RWPE1 (cell line): ENCODE results near the gene STOML2.

Experiments used
- CTCF ChIA-PET: fragments of 350-600 bp; sonication (Branson Sonifier 250); formaldehyde crosslinking; extraction: SDS; loops from one replicate; lab custom pipeline; 2021; lab: Yijun Ruan, JAX
- POLR2A ChIA-PET: fragments of 400-600 bp; formaldehyde crosslinking; extraction: SDS; loops from one replicate; lab custom pipeline; 2020; ENCODE audit warnings: antibody characterized with exemption; ENCODE audit not compliant: low non-redundant PET; lab: Yijun Ruan, JAX
- DNase-seq: peaks from one replicate; pipeline ENCODE4 v3.0.0; 2012; ENCODE audit warnings: low spot score
- H3K27ac ChIP-seq: fragments of 450-650 bp; 2 replicates; pipeline ENCODE4 v1.5.1; 2017
- TF ChIP-seq, protein P1 (sequence below): fragments of 450-650 bp; conservative IDR thresholded peaks from 2 replicates; pipeline ENCODE4 v1.5.1; 2017; ENCODE audit warnings: low read depth, mild to moderate bottlenecking

Gene STOML2

DNA sequence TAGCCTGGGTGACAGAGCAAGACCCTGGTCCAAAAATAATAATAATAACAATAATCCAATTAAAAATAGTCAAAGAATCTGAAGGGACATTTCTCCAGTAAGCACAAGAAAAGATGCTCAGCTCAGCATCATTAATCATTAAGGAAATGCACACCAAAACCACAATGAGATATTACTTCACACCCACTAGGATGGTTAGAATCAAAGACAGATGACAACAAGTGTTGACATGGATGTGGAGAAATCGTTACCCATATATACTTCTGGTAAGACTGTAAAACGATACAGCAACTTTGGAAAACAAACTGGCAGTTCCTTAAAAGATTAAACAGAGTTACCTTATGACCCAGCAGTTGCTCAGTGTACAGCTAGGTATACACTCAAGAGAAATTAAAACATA lies 17.9 kb downstream of the STOML2 start:
- CTCF ChIA-PET, result no interaction called here
- POLR2A ChIA-PET, result no interaction called here
- H3K27ac ChIP-seq, result no peak overlapping the region
- TF ChIP-seq, protein P1, sequence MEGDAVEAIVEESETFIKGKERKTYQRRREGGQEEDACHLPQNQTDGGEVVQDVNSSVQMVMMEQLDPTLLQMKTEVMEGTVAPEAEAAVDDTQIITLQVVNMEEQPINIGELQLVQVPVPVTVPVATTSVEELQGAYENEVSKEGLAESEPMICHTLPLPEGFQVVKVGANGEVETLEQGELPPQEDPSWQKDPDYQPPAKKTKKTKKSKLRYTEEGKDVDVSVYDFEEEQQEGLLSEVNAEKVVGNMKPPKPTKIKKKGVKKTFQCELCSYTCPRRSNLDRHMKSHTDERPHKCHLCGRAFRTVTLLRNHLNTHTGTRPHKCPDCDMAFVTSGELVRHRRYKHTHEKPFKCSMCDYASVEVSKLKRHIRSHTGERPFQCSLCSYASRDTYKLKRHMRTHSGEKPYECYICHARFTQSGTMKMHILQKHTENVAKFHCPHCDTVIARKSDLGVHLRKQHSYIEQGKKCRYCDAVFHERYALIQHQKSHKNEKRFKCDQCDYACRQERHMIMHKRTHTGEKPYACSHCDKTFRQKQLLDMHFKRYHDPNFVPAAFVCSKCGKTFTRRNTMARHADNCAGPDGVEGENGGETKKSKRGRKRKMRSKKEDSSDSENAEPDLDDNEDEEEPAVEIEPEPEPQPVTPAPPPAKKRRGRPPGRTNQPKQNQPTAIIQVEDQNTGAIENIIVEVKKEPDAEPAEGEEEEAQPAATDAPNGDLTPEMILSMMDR, result no peak
- DNase-seq, result no peak

DNA sequence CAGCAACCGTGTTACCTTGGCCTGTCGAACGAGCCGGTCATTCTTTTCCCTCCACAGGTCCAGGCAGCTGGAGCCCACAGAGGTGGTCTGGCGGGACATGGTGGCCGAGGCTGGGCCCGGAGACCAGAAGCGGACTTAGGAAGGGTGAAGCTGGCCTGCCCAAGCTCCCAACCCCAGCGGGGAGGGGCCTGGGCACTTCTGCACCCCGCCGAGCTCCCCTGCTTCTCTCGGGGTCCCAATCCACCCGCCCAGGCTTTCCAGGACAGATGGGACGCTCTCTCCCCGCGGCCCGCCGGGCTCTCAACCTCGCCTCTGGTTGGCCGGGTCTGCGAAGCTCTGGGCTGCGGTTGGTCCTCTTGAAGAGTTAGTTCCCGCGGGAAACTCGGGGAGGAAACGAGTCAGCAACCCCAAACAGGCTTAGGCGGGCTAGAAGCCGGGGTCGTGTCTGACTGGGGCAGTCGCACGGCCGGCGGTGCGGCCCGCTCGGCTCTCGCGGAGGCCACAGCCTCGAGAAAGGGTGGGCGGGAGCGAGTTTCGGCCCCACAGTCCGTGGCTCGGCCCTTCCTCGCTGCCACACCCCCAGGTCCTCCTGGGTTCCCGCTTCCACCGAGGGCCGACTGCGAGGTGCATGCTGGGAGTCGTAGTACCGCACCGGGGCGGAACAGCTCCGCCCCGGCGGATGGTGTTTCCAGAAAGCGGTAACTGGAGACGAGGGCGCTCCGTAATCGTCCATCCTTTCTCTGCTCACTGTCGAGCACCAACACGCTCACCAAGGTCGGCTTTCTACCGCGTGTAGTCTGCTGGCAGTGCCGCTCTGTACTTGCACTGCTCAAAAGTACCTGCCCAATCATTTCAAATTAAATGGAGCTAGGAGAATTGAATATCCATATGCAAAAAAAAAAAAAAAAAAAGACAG lies 23.2 kb downstream of the STOML2 start, which contains the start of gene FANCG:
Gene FANCG (minus strand): TSS at position 517 of the 916 bp plus-strand sequence. CDS start 418 bp downstream, at position 99.
- POLR2A ChIA-PET, result interaction anchor here (0.7 to 1.3 kb wide), 3 partner anchors 17 to 832 kb away, joined by 4 to 9 read pairs (median 6); partner anchors contain the start of gene PIGO
- TF ChIP-seq, protein P1, result no peak
- peak; percentile 95 for DNase-seq
- H3K27ac ChIP-seq, result peak within 1 kb of the TSS; percentile 91
- CTCF ChIA-PET, result interaction anchor here (0.6 to 1.8 kb wide), 8 partner anchors 17 to 703 kb away, joined by 3 to 10 read pairs (median 4); partner anchors contain the start of genes MYORG and PIGO

- POLR2A ChIA-PET, result interaction anchor here (1.3 kb wide), 1 partner anchor 18 kb away, joined by 4 read pairs; the partner anchor contains the start of gene PIGO
- CTCF ChIA-PET, result interaction anchor here (0.6 to 1.8 kb wide), 6 partner anchors 17 to 441 kb away, joined by 3 to 10 read pairs (median 4); partner anchors contain the start of gene PIGO
- TF ChIP-seq, protein P1, result no peak
- no peak for DNase-seq
- H3K27ac ChIP-seq, result peak overlapping the region; percentile 91
Measured at GRCh38 chr9:35079041-35079425, 23.9 kb downstream of the STOML2 start.

DNA sequence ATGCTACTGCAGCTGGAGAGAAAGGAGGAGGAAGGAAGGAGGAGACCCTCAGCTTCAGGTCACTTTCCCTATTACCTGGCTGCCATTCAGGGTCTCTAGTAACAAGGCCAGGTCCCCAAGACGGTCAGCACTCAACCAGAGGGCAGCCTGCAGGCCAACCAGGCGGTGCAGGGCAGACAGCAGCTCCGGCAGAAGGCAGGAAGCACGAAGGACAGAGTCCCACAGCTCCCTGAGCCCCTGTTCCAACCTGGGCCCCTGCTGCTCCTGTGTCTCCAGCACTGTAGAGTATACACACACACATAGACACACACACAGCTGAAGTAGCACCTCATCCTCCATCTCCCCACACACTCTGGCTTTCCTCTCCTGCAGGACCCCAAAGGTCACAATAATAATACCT lies 24.9 kb downstream of the STOML2 start:
- H3K27ac ChIP-seq, result peak overlapping the region; percentile 91
- ChIA-PET CTCF (interaction anchor here (0.6 to 1.5 kb wide), 3 partner anchors 13 to 183 kb away, joined by 3 to 5 read pairs (median 3); partner anchors contain the start of gene PIGO), POLR2A (no interaction called here)
- no peak for DNase-seq
- TF ChIP-seq, protein P1, result no peak

DNA sequence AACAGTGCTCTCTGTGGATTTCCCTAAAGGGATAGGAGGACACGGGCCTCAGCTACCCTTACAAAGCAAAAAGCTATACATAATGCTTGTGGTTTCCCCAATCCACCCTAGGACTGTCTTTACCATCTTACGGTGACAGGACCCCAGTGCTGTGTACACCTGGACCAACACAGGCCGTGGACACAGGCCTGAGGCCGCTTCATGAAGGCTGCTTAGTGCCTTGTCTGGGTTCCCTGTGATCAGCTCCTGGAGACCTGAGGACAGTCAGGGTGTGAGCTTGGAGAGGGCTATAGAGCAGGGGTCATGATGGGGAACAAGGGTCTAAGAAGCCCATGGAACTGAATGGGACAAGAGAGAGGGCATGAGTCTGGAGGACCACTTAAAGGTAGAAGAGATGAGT lies 26.1 kb downstream of the STOML2 start:
- CTCF ChIA-PET, result interaction anchor here (1.2 kb wide), 1 partner anchor 177 kb away, joined by 4 read pairs; no protein-coding TSS in a partner anchor
- no peak overlapping the region for H3K27ac ChIP-seq
- TF ChIP-seq, protein P1, result no peak
- POLR2A ChIA-PET, result no interaction called here
- DNase-seq, result no peak

- POLR2A ChIA-PET, result no interaction called here
- DNase-seq, result no peak
- TF ChIP-seq, protein P1, result no peak
- H3K27ac ChIP-seq, result 0 out of 2 replicates have a peak overlapping the region, but pooled peaks have one; percentile 5
- CTCF ChIA-PET, result interaction anchor here (1.1 kb wide), 1 partner anchor 528 kb away, joined by 3 read pairs; no protein-coding TSS in a partner anchor
Measured at GRCh38 chr9:35075358-35075757, 27.6 kb downstream of the STOML2 start.
